Measurements from ENCODE around the gene TLE7.

The TLE7 gene

GRCh38 chr16:71467810-71468209 is 26.0 kb upstream of the TLE7 start:
- TF ChIP-seq, protein P1, sequence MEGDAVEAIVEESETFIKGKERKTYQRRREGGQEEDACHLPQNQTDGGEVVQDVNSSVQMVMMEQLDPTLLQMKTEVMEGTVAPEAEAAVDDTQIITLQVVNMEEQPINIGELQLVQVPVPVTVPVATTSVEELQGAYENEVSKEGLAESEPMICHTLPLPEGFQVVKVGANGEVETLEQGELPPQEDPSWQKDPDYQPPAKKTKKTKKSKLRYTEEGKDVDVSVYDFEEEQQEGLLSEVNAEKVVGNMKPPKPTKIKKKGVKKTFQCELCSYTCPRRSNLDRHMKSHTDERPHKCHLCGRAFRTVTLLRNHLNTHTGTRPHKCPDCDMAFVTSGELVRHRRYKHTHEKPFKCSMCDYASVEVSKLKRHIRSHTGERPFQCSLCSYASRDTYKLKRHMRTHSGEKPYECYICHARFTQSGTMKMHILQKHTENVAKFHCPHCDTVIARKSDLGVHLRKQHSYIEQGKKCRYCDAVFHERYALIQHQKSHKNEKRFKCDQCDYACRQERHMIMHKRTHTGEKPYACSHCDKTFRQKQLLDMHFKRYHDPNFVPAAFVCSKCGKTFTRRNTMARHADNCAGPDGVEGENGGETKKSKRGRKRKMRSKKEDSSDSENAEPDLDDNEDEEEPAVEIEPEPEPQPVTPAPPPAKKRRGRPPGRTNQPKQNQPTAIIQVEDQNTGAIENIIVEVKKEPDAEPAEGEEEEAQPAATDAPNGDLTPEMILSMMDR (IDR thresholded peaks at IDR 0.05): no peak
- no peak for TF ChIP-seq ZFX (IDR thresholded peaks at IDR 0.05; ENCODE audit: borderline replicate concordance)
- no peak overlapping the region for H3K27ac ChIP-seq

DNA sequence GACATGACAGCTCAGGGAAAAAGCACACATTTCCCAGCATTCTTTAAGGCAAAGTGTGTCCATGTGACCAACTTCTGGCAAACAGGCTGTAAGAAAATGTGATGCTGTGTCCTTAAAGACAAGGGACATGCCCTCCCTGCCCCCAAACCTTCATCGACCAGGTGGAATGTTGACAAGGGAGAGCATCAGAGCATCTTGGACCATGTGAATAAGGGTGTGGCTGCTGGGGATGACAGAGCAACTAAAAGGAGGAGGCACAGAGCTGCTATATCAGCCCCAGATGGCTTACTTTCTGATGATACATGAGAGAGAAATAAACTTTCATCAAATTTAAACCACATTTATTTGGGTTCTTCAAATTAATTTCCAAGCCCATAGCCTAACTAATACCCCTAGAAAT is 22.4 kb upstream of the TLE7 start:
- H3K27ac ChIP-seq: no peak overlapping the region
- TF ChIP-seq ZFX (IDR thresholded peaks at IDR 0.05; ENCODE audit: borderline replicate concordance): no peak
- TF ChIP-seq, protein P1 (IDR thresholded peaks at IDR 0.05): no peak

GRCh38 chr16:71461686-71462648 is 20.1 kb upstream of the TLE7 start, which contains the start of gene ZNF23:
Gene ZNF23 (minus strand): TSS chr16:71462247. CDS start chr16:71456796, 5,451 bp downstream.
- TF ChIP-seq, protein P1 (IDR thresholded peaks at IDR 0.05): peak; percentile 29; the same call in 1 of the 2 replicates
- no peak for TF ChIP-seq ZFX (IDR thresholded peaks at IDR 0.05; ENCODE audit: borderline replicate concordance)
- peak within 1 kb of the TSS; percentile 33; the same call in 1 of the 2 replicates for H3K27ac ChIP-seq

GRCh38 chr16:71460941-71461340 is 19.1 kb upstream of the TLE7 start:
- no peak for TF ChIP-seq ZFX (IDR thresholded peaks at IDR 0.05; ENCODE audit: borderline replicate concordance)
- TF ChIP-seq, protein P1 (IDR thresholded peaks at IDR 0.05): no peak
- H3K27ac ChIP-seq: no peak overlapping the region

DNA sequence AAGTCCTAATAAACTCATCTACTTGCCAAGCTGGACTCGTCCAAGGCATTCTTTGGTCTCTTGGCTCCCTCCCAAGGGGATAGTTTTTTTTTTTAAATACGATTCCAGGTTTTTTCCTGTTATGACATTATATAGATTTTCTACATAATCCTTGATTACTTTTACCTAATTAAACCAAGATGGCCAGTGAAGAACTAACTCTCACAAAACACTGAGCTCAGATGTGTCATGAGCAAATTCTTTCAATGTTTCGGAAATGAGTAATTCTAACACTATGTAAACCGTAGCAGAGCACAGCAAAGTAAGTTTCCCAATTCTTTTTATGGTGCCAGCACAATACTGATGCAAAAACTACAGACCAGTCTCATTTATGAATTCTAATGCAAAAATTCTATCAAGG is 18.4 kb upstream of the TLE7 start:
- TF ChIP-seq ZFX (IDR thresholded peaks at IDR 0.05; ENCODE audit: borderline replicate concordance): no peak
- TF ChIP-seq, protein P1 (IDR thresholded peaks at IDR 0.05): no peak
- no peak overlapping the region for H3K27ac ChIP-seq

GRCh38 chr16:71459510-71459909 is 17.7 kb upstream of the TLE7 start:
- H3K27ac ChIP-seq: no peak overlapping the region
- TF ChIP-seq, protein P1 (IDR thresholded peaks at IDR 0.05): no peak
- TF ChIP-seq ZFX (IDR thresholded peaks at IDR 0.05; ENCODE audit: borderline replicate concordance): no peak

DNA sequence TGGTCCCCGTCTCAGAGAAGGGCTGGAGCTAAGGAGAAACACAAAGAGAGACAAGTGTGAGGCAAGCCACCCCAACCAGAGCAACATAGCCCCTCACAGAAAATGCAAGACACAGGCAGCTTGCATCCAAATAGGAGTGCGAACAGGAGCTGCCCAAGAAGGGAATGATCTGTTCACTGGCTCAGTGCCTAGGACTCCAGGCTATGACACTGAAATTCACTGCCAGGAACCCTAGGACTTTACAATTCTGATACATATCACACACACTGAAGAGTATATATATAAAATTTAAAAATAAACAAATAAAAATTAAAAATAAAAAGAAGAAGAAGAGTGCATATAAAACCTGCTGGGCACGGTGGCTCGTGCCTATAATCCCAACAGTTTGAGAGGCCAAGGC is 14.9 kb upstream of the TLE7 start:
- no peak for TF ChIP-seq ZFX (IDR thresholded peaks at IDR 0.05; ENCODE audit: borderline replicate concordance)
- TF ChIP-seq, protein P1 (IDR thresholded peaks at IDR 0.05): no peak
- no peak overlapping the region for H3K27ac ChIP-seq

All from 22Rv1 (cell line).